ENCODE measurements around the gene GNAT1.

DNA sequence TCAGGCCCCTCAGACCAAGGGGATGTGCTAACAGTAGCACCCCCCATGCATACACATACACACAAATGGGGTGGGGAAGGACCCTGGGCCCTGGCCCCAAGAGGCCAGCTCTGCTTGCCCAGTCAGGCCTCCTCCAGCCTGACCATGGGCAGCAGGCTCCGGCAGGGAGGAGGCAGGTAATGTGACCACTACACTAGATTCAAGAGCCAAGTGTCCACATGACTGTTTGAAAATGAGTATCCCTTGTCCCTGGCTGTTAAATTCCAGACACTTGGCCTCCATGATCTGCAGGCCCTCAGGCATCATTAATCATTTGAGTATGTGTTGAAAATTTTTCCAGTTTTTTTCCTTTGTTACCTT lies 30.7 kb downstream of the GNAT1 start:
- no peak for TF ChIP-seq POLR2A (IDR thresholded peaks at IDR 0.05)
- TF ChIP-seq, protein P1, sequence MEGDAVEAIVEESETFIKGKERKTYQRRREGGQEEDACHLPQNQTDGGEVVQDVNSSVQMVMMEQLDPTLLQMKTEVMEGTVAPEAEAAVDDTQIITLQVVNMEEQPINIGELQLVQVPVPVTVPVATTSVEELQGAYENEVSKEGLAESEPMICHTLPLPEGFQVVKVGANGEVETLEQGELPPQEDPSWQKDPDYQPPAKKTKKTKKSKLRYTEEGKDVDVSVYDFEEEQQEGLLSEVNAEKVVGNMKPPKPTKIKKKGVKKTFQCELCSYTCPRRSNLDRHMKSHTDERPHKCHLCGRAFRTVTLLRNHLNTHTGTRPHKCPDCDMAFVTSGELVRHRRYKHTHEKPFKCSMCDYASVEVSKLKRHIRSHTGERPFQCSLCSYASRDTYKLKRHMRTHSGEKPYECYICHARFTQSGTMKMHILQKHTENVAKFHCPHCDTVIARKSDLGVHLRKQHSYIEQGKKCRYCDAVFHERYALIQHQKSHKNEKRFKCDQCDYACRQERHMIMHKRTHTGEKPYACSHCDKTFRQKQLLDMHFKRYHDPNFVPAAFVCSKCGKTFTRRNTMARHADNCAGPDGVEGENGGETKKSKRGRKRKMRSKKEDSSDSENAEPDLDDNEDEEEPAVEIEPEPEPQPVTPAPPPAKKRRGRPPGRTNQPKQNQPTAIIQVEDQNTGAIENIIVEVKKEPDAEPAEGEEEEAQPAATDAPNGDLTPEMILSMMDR (IDR thresholded peaks at IDR 0.05), result no peak

Data from ovary (tissue), 3 donors.